GM15510 (cell line): ENCODE results near the gene RBMS3.

ENCODE experiments used
- POLR2A ChIP-seq: IDR thresholded peaks from 3 replicates; pipeline ENCODE4 v1.6.1; 2011; ENCODE audit warnings: borderline replicate concordance; ENCODE audit not compliant: insufficient read length; ENCODE audit errors: extremely low read depth

Gene RBMS3

DNA sequence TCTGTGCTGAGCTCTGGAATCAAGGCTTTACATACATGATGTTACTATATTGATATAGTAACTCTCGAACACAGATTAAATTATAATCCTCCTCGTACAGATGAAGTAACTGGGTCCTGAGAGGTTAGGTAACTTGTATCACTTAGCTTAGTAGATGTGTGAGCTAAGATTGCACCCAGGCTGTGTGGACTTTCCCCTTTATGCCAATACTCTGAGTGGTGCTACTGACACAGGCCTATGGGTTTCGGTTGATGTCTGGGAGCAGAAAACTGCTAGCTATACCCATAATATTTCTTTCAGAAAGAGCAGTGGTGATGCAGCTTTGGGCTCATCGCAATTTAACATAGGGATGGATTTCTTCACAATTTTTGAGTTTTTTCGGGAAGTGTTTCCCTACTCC is 259.7 kb downstream of the RBMS3 start:
- no peak for TF ChIP-seq POLR2A

DNA sequence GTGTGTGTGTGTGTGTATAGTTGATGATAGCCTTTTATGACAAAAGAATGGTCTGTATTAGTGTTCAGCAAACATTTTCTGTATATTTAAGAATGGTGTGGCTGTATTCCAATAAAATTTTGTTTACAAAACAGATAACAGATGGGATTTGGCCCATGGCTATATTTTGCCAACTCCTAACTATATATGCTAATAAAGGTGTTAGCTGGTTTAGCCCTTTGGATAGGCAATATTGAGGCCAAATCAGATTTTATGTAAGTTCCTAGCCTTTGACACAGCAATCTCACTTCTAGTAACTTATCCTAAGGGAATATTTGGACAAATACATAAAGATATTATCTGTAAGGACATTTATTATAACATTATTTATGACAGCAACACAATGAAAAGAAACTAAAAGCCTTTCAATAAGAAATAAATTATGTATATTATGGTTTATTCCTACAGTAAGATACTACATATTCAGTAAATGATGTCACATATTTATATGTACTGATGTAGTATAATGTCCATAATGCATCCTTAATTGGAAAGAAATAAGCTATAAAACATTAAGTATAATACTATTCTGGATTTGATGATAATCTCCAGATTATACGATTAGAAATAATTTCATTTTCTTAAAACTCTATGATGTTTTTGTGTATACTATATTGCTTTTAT is 264.0 kb downstream of the RBMS3 start:
- TF ChIP-seq POLR2A = no peak

GRCh38 chr3:29545615-29546014 is 264.7 kb downstream of the RBMS3 start:
- TF ChIP-seq POLR2A = no peak

- no peak for TF ChIP-seq POLR2A
Measured at GRCh38 chr3:29552051-29552450, 271.2 kb downstream of the RBMS3 start.

DNA sequence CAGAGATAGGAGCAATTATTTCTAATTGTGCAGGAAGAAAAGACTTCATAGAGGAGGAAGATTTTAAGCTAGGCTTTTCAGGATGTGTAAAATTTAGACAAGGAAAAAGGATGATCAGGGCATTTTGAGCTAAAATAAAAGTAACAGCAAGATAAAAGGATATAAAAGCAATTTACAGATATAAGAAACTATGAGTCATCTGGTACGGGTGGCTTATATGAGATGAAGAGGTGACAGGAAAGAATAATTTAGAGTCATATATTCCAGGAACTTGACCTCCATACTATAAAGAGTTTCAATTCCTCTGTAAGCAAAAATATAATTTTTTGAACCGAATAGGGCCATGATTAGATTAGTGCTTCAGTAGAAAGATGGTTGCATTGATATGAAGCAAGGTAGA is 273.7 kb downstream of the RBMS3 start:
- TF ChIP-seq POLR2A = no peak

DNA sequence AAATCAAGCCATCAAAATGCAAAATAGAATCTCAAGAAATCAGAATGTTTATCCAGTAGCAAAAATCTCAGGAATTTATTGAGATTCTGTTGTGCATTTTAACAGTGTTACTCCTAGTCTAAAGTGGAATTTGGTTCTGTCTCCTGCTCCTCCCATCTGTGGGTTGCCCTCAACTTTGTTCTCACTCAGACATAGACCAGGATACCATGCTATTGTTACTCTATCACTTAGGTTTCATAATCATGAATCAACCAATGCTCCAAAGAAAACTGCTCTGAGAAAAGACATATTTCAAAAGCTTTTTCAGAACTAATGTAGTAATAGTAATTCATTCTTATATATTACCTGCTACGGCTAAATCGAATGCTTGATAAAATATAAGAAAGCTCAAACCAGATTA is 274.7 kb downstream of the RBMS3 start:
- no peak for TF ChIP-seq POLR2A

- TF ChIP-seq POLR2A = no peak
Measured at GRCh38 chr3:29557186-29557585, 276.3 kb downstream of the RBMS3 start.

DNA sequence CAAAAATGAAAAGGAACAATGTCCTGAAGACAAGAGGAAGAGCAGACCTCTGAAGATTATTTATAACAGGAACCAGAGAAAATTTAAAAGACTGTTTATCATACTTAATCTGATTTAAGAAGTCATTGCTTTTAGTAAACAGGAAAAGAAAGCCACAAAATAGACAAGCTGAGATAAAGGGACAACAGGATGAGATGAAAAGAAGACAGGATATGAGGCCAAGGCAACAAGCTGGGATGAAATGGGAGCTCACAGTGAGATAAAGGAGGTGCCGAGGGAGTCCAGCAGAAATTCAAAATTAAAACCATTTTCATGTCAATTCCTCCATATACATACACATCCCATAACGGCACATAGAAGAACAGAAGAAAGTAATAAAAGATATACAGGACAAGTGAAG is 277.0 kb downstream of the RBMS3 start:
- no peak for TF ChIP-seq POLR2A

DNA sequence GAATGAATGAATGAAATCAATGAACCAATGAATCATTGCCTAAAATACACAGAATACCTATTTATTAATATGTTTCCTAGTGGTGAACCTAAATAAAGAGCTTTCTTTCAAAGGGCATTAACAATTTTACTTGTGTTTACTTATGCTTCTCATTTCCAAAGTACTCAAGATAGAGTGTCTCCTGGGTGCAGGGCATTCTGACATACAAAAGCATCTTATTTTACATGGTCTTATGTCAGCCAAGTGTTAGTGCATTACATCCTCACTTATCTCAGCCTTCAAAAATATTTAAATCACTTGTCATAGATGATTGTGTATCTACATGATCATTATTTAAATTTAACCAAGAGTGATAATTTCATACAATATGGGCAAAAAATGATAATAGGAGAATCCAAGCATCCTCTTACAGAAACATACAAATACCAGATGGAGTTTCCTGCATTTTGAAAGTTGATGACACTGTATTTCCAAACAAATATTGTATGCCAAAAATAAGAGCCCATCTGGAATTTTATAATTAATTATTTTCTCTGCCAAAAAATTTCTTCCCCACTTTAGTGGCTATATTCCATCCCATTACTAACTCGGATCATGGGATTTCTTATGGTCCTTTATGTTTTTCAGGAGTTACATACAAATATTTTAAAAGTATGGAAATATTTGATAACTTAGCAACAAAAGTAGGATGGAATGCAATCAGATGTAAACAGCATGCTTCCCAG is 279.0 kb downstream of the RBMS3 start:
- no peak for TF ChIP-seq POLR2A

- TF ChIP-seq POLR2A = no peak
Measured at GRCh38 chr3:29561651-29562149, 280.8 kb downstream of the RBMS3 start.

DNA sequence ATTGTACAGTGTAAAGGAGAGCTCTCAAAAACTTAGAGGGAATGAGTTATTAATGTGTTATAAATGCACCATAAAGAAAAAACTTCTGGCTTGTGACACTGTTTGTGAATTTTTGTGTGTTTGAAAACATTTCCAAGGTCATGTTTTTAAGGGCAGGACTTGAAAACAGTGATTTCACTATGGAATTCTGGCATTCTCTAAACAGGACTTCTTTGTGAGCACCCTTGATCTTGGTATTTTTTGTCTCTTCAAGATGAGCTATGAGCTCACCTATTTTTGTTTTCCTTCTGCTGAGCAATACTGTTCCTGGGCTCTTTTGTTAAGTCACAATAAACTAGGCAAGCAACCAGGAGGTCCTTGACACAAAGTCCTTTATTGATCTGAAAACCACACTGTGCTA is 284.4 kb downstream of the RBMS3 start:
- TF ChIP-seq POLR2A = no peak

DNA sequence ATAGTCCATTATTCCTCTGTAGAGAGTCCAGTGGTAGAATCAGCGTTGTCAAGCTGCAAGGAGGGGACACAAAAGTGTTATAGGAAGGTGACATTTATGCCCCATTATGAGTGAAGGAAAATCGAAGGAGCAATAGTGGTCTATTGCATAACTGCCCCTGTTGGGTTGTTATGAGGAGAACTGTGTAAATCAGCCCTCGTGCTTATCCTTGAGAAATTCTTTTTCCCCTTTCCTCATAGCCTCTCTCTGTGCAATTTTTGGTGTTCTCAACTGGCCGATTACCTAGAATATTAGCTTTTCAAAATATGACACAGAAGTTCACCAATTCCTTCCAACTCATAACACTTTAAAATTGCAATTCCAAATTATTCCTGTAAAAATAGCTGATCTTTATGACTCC is 286.6 kb downstream of the RBMS3 start:
- TF ChIP-seq POLR2A = no peak

DNA sequence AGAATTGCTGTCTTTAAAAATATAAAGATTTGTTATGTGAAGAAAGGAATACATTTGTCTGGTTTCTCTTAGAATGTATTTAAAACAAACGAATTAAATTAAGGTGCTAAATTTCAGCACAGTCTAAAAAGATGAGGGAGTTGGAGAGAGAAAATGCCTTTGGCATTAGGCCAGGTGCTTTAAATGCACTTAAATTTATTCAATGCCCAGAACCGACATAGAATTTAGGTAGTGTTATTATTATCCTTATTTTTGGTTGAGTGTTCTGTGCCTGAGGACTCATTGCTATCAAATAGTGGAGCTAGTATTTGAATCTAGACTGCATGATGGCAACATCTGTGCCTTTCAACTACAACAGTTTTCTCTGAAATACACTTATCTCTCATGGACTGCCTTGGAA is 287.5 kb downstream of the RBMS3 start:
- no peak for TF ChIP-seq POLR2A

DNA sequence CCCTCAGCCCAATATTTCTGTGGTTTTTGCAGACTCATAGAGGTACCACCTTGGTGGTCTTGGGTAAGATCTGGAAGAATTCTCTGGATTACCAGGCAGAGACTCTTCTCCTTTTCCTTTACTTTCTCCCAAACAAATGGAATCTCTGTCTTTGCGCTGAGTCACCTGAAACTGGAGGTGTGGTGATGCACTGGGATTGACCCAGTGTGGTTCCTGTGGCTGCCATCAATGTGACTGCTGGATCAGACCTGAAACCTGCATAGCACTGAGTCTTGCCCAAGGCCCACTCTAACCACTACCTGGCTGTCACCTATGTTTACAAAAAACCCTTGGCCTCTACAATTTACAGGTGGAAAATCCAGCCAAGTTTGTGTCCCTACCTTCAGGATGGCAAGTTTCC is 295.3 kb downstream of the RBMS3 start:
- no peak for TF ChIP-seq POLR2A

DNA sequence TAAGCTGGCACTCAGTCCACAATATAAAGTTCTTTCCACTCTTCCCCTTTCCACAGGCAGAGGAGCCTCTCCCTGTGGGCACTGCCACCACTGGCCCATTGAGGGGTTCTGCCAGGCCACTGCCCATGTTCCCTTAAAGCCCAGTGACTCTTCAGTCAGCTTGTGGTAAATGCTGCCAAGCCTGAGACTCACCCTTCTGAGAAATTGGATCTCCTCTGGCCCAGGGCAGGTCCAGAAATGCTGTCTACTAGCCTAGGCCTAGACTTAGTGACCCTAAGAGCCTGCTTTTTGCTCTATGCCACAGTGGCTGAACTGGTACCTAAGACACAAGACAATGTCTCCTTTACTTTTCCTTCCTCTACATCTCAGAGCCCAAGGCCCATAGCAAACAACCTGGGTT is 295.8 kb downstream of the RBMS3 start:
- TF ChIP-seq POLR2A = no peak

DNA sequence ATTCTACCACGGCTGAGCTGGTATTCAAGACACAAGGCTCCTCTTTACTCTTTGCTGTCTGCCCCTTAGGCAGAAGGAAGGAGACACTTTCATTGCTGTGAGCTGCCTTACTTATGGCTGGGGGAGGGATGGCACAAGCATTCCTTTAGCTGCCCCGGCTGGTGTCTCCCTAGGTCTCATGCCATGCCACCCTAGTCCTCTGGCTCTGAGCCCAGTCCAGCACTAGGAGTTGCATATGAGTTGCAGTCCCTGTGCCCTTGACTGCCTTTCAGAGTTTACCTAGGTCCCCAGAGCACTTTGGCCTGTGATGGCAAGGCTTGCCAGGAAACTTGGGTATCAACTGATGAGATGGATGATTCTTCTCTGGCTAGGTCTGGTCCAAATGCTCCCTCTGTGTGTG is 296.4 kb downstream of the RBMS3 start:
- TF ChIP-seq POLR2A = no peak
